GM21528 (cell line): ENCODE data around the gene PSMA5.
"Not testable (repeated sequence)": the region's sequence is repeated elsewhere in the genome, so short reads cannot be mapped to it uniquely, and the experiment has no call there.

Experiments used
- ATAC-seq: cut with Tn5 transposase; IDR thresholded peaks from one replicate; pipeline ENCODE4 v1.9.1; 2021; ENCODE audit warnings: mild to moderate bottlenecking, moderate library complexity; ENCODE audit not compliant: unreplicated experiment, low FRiP score

PSMA5 gene

GRCh38 chr1:109434484-109434883 lies 8.2 kb upstream of the PSMA5 start:
- ATAC-seq, result no peak

- no peak for ATAC-seq
Observed at GRCh38 chr1:109433322-109433721, 7.1 kb upstream of the PSMA5 start.

- no peak for ATAC-seq
Observed at GRCh38 chr1:109432336-109432735, 6.1 kb upstream of the PSMA5 start.

GRCh38 chr1:109427171-109427467 lies 871 bp upstream of the PSMA5 start:
- ATAC-seq, result no peak

GRCh38 chr1:109425391-109426280 lies 612 bp downstream of the PSMA5 start:
- peak; percentile 35 for ATAC-seq

- ATAC-seq, result no peak
Observed at GRCh38 chr1:109423498-109423897, 2.8 kb downstream of the PSMA5 start.

- no peak for ATAC-seq
Observed at GRCh38 chr1:109412551-109412950, 13.7 kb downstream of the PSMA5 start.

- ATAC-seq, result no peak
Observed at GRCh38 chr1:109404838-109405237, 21.4 kb downstream of the PSMA5 start.

GRCh38 chr1:109402025-109402424 lies 24.2 kb downstream of the PSMA5 start:
- ATAC-seq, result no peak

- ATAC-seq, result no peak
Observed at GRCh38 chr1:109400035-109400655, 26.1 kb downstream of the PSMA5 start.

- ATAC-seq, result no peak
Observed at GRCh38 chr1:109399326-109399957, 26.8 kb downstream of the PSMA5 start.

GRCh38 chr1:109398343-109399225 lies 27.7 kb downstream of the PSMA5 start:
- ATAC-seq, result no peak

- ATAC-seq, result peak; percentile 67
Observed at GRCh38 chr1:109397581-109398342, 28.5 kb downstream of the PSMA5 start, which contains the start of gene SORT1. Gene SORT1 (minus strand): TSS chr1:109397918. CDS start chr1:109397892, 26 bp downstream.

GRCh38 chr1:109396871-109397580 lies 29.2 kb downstream of the PSMA5 start:
- no peak for ATAC-seq

GRCh38 chr1:109396513-109396839 lies 29.8 kb downstream of the PSMA5 start:
- ATAC-seq, result no peak

GRCh38 chr1:109395602-109396512 lies 30.4 kb downstream of the PSMA5 start:
- ATAC-seq, result no peak

- not testable (repeated sequence) for ATAC-seq
Observed at GRCh38 chr1:109395282-109395599, 31.0 kb downstream of the PSMA5 start.

GRCh38 chr1:109394591-109395281 lies 31.5 kb downstream of the PSMA5 start:
- ATAC-seq, result no peak
